HepG2 (cell line): ENCODE results near the gene SEBOX. TPM values are rescaled to one million over a fixed set of nuclear protein-coding genes. Genes with fewer than 3 reads are reported as not detected.

Experiments
- BHLHE40 ChIP-seq: IDR thresholded peaks from 2 replicates; pipeline ENCODE4 v1.6.1; 2011; ENCODE audit warnings: low read length, improper control_type of control experiment
- CCAR2 ChIP-seq: fragments of 200-400 bp; formaldehyde crosslinking; optimal IDR thresholded peaks from 2 replicates; pipeline ENCODE3; 2018; ENCODE audit warnings: low read depth, mild to moderate bottlenecking, low read length, moderate library complexity
- GTF2F1 ChIP-seq: fragments of 150-350 bp; IDR thresholded peaks from 2 replicates; pipeline ENCODE4 v1.6.1; 2014; ENCODE audit warnings: low read length
- HOXA5 ChIP-seq: sonication (generic); formaldehyde crosslinking; IDR thresholded peaks from 2 replicates; pipeline ENCODE4 v1.4.0; 2020; ENCODE audit warnings: missing genetic modification reagents
- IKZF1 ChIP-seq: fragments of 450-650 bp; IDR thresholded peaks from 2 replicates; pipeline ENCODE4 v1.7.1; 2016
- KAT7 ChIP-seq: IDR thresholded peaks from 2 replicates; pipeline ENCODE4 v1.6.1; 2018; ENCODE audit warnings: borderline replicate concordance, missing compliant biosample characterization
- KLF9 ChIP-seq: IDR thresholded peaks from 2 replicates; pipeline ENCODE4 v1.6.1; 2016; ENCODE audit warnings: low read depth
- MYC ChIP-seq: sonication (generic); formaldehyde crosslinking; IDR thresholded peaks from 2 replicates; pipeline ENCODE4 v1.9.0; 2021; ENCODE audit warnings: missing genetic modification reagents, borderline replicate concordance
- PAF1 ChIP-seq: IDR thresholded peaks from 2 replicates; pipeline ENCODE4 v1.6.1; 2016; ENCODE audit warnings: missing genetic modification reagents, missing compliant biosample characterization
- SALL1 ChIP-seq: sonication (generic); formaldehyde crosslinking; IDR thresholded peaks from 2 replicates; pipeline ENCODE4 v1.8.0; 2022; ENCODE audit warnings: mild to moderate bottlenecking, missing genetic modification reagents
- SRSF4 ChIP-seq: fragments of 200-400 bp; formaldehyde crosslinking; IDR thresholded peaks from one replicate; pipeline ENCODE4 v1.6.1; 2018; ENCODE audit warnings: mild to moderate bottlenecking, low read depth, low read length, moderate library complexity; ENCODE audit not compliant: poor library complexity, severe bottlenecking
- TCF7 ChIP-seq: sonication (generic); IDR thresholded peaks from 2 replicates; pipeline ENCODE4 v1.6.1; 2016; ENCODE audit warnings: antibody characterized with exemption, low read depth
- YY1 ChIP-seq: IDR thresholded peaks from 2 replicates; pipeline ENCODE4 v1.6.1; 2011; ENCODE audit warnings: low read length, low read depth, moderate library complexity, mild to moderate bottlenecking; ENCODE audit not compliant: insufficient read depth, insufficient replicate concordance
- ZBTB21 ChIP-seq: sonication (generic); formaldehyde crosslinking; IDR thresholded peaks from 2 replicates; pipeline ENCODE4 v1.4.0; 2020; ENCODE audit warnings: missing genetic modification reagents
- ZNF569 ChIP-seq: sonication (generic); formaldehyde crosslinking; IDR thresholded peaks from 2 replicates; pipeline ENCODE4 v1.5.0; 2020; ENCODE audit warnings: mild to moderate bottlenecking, missing genetic modification reagents, moderate library complexity, borderline replicate concordance
- ZSCAN9 ChIP-seq: IDR thresholded peaks from 2 replicates; pipeline ENCODE4 v1.6.1; 2016; ENCODE audit warnings: borderline replicate concordance
- polyA plus RNA-seq, 8 experiments: library from polyadenylated mRNA; depleted of rRNA in 3 of 8; stranded (reverse) in 7 of 8; unstranded in 1 of 8; fragments of >200 nt; fragmentation: Illumina TruSeq in 4 of 8; extraction: Trizol in 4 of 8; gene quantifications; 2 replicates each; pipeline versions ENCODE4 v1.2.1 to v1.2.3, GENCODE V29; 2011 to 2016; ENCODE audit warnings: low read depth in 4 of 8, missing spikeins in 1 of 8, mixed read lengths in 1 of 8; ENCODE audit not compliant: insufficient read depth in 1 of 8
- total RNA-seq, 5 experiments: library from RNA; depleted of rRNA; stranded (reverse); fragments of >200 nt; fragmentation: Illumina TruSeq; extraction: Trizol; gene quantifications; 2 replicates each; pipeline ENCODE4 v1.2.3, GENCODE V29; 2016; ENCODE audit warnings: low read depth in 1 of 5
- TF ChIP-seq, protein P1 (sequence below): sonication (generic); formaldehyde crosslinking; IDR thresholded peaks from 2 replicates; pipeline ENCODE4 v1.5.0; 2020; ENCODE audit warnings: mild to moderate bottlenecking, missing genetic modification reagents, borderline replicate concordance

Gene SEBOX
- total and polyA plus RNA-seq, 2 of the 13 experiments (the other 11 are each of a cell fraction or from before 2014, with no cell fraction given), result not detected

DNA sequence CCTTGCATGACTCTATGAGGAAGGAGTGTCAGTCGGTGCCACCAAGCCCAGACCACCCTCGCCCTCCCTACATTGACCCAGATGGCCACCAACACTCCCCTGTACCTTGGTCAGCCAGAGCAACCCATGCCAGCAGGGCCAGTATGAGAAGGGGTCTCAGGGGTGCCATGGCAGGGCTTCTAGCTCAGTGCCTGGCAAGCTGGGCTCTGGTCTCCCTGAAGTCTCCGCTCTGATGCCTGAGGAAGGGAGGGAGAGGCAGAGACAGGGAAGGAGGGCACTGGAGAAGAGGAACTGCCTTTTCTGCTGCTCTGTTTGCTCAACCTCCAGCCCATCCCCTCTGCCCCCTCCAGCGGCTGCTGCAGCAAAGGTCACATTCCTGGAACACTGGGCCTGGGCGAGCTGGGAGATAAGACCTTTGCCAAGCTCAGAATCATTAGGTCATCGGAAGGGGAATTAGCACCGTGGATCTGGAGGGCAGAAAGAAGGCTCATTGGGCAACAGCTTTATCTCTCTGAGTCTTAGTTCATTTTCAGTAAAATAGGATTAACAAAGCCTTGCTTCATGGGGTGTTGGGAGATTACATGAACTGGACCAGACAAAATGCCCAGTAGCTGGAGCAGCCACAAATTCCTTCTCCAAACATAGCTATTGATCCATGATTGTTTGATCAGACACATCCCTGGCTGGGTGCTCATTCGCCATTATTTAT is 5.2 kb upstream of the SEBOX start, which contains the start of gene VTN (continued):
- TF ChIP-seq PAF1 (CRISPR knock-in tag) (no peak), SALL1 (CRISPR knock-in tag) (peak; percentile 97), MYC (CRISPR knock-in tag) (peak; percentile 70), YY1 (peak; percentile 42), BHLHE40 (peak; percentile 13; the same call in 1 of the 2 replicates), ZSCAN9 (CRISPR knock-in tag) (peak; percentile 44; the same call in 1 of the 2 replicates), ZBTB21 (CRISPR knock-in tag) (peak; percentile 65; the same call in 1 of the 2 replicates), HOXA5 (CRISPR knock-in tag) (peak; percentile 77), TCF7 (peak; percentile 75), KLF9 (CRISPR knock-in tag) (0 out of 2 replicates have a peak, but pooled peaks have one; percentile 83), ZNF569 (no peak), SRSF4 (no peak), KAT7 (peak; percentile 29; the same call in 1 of the 2 replicates), GTF2F1 (no peak), IKZF1 (no peak), CCAR2 (no peak)
- TF ChIP-seq, protein P1, sequence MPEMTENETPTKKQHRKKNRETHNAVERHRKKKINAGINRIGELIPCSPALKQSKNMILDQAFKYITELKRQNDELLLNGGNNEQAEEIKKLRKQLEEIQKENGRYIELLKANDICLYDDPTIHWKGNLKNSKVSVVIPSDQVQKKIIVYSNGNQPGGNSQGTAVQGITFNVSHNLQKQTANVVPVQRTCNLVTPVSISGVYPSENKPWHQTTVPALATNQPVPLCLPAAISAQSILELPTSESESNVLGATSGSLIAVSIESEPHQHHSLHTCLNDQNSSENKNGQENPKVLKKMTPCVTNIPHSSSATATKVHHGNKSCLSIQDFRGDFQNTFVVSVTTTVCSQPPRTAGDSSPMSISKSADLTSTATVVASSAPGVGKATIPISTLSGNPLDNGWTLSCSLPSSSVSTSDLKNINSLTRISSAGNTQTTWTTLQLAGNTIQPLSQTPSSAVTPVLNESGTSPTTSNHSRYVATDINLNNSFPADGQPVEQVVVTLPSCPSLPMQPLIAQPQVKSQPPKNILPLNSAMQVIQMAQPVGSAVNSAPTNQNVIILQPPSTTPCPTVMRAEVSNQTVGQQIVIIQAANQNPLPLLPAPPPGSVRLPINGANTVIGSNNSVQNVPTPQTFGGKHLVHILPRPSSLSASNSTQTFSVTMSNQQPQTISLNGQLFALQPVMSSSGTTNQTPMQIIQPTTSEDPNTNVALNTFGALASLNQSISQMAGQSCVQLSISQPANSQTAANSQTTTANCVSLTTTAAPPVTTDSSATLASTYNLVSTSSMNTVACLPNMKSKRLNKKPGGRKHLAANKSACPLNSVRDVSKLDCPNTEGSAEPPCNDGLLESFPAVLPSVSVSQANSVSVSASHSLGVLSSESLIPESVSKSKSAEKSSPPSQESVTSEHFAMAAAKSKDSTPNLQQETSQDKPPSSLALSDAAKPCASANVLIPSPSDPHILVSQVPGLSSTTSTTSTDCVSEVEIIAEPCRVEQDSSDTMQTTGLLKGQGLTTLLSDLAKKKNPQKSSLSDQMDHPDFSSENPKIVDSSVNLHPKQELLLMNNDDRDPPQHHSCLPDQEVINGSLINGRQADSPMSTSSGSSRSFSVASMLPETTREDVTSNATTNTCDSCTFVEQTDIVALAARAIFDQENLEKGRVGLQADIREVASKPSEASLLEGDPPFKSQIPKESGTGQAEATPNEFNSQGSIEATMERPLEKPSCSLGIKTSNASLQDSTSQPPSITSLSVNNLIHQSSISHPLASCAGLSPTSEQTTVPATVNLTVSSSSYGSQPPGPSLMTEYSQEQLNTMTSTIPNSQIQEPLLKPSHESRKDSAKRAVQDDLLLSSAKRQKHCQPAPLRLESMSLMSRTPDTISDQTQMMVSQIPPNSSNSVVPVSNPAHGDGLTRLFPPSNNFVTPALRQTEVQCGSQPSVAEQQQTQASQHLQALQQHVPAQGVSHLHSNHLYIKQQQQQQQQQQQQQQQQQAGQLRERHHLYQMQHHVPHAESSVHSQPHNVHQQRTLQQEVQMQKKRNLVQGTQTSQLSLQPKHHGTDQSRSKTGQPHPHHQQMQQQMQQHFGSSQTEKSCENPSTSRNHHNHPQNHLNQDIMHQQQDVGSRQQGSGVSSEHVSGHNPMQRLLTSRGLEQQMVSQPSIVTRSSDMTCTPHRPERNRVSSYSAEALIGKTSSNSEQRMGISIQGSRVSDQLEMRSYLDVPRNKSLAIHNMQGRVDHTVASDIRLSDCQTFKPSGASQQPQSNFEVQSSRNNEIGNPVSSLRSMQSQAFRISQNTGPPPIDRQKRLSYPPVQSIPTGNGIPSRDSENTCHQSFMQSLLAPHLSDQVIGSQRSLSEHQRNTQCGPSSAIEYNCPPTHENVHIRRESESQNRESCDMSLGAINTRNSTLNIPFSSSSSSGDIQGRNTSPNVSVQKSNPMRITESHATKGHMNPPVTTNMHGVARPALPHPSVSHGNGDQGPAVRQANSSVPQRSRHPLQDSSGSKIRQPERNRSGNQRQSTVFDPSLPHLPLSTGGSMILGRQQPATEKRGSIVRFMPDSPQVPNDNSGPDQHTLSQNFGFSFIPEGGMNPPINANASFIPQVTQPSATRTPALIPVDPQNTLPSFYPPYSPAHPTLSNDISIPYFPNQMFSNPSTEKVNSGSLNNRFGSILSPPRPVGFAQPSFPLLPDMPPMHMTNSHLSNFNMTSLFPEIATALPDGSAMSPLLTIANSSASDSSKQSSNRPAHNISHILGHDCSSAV (CRISPR knock-in tag), result no peak
